Measurements from ENCODE around the gene ZNF319.

ZNF319 gene

GRCh38 chr16:57970970-57971369 lies 29.5 kb downstream of the ZNF319 start, which contains the start of gene CNGB1:
CNGB1 (minus strand) TSS chr16:57971128; CDS start chr16:57967286, 3,842 bp downstream.
- DNase-seq = no peak

GRCh38 chr16:57970319-57970718 lies 30.2 kb downstream of the ZNF319 start:
- DNase-seq = no peak

DNA sequence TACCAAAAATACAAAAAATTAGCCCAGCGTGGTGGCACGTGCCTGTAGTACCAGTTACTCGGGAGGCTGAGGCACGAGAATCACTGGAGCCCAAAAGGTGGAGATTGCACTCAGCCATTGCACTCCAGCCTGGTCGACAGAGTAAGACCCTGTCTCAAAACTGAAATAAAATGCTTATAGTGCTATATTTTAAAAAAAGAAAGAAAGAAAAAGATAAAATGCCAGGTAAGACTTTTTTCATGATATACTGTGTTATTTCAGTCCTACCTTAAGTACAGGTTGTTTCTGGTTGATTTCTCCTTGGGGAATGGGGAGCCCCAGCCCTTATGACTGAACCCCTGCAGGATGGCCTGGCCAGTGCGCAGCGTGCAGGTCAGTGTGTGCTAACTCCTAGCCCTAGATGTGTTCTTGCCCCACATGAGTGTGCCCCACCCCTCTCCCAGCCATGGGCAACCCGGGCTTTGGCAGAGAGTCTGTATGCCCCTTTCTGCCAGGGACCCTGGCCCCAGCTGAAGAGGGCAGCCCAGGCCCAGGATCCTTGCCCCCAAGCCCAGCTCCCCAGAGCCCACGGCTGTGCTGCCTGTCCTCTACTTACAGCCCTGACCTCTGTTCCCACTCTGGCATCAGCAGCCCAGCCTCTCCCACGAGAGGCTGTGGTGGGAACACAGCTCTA lies 30.9 kb downstream of the ZNF319 start:
- no peak for DNase-seq

GRCh38 chr16:57967916-57968315 lies 32.6 kb downstream of the ZNF319 start:
- no peak for DNase-seq

- DNase-seq = no peak
Measured at GRCh38 chr16:57966986-57967385, 33.5 kb downstream of the ZNF319 start.

DNA sequence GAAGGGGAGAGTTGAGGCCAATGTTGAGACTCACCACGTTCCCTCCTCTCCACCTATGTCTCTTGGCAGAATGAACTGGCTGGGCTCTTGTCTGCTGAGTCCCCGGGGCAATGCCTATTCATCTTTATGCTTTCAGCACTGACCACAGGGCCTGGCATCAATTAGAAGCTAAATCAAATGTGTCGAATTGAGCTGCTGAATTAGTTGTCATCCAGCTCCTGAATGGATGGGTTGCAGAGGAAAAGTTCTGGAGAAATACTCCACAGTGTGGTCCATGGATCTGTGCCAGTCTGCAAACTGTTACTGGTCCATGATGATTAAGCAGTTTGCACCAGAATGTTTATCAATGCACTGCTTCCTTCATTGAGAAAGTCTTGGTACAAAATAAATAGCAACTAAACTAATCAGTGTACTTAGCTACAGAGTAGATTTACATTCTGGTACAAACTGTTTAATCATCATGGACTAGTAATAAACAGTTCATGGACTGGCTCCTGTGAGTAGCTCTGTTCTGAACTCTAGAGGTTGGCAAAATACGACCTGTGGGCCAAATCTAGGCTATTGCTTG lies 34.2 kb downstream of the ZNF319 start:
- no peak for DNase-seq

GRCh38 chr16:57964157-57964700 lies 36.2 kb downstream of the ZNF319 start:
- DNase-seq = no peak

DNA sequence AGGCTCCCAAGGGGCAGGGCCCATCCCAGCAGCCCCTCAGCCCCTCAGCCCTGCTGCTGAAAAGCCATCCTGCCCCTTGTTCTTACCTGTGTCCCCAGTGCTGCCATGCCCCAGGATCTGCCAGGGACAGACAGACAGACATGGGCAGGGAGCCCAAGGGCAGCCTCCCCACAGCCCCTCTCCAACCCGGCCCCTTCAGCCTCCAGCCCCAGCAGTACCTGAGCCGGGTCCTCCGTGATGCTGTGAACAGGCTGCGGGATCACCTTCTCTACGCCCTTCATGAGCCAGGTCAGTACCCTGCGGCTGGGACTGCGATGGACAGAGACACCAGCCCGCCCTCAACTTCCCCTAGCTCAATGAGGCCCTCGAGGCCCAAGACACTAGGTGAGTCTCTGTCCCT lies 37.7 kb downstream of the ZNF319 start:
- DNase-seq = no peak

DNA sequence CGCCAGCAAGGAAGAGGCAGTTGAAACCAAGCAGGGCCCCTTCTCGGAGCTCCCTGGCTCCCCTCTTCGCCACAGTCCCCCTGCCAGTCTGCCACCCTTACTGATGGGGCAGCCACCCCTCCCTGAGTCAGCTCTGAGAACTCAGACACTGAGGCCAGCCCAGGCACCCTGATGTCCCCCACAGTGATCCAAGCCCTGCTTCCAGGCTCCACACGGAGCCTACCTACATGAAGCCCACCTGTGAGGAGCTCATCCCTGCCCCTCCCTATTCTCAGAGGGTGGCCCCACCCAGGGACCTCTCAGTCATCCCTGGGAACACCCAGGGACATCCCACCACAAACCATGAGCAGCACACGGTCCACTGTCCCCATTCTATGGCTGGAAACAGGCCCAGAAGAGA lies 38.4 kb downstream of the ZNF319 start:
- DNase-seq = no peak

GRCh38 chr16:57961538-57961937 lies 38.9 kb downstream of the ZNF319 start:
- DNase-seq = no peak

- DNase-seq = no peak
Measured at GRCh38 chr16:57960826-57961472, 39.5 kb downstream of the ZNF319 start.

- no peak for DNase-seq
Measured at GRCh38 chr16:57960310-57960709, 40.2 kb downstream of the ZNF319 start.

- no peak for DNase-seq
Measured at GRCh38 chr16:57959804-57960203, 40.7 kb downstream of the ZNF319 start.

GRCh38 chr16:57959121-57959520 lies 41.4 kb downstream of the ZNF319 start:
- DNase-seq = no peak

DNA sequence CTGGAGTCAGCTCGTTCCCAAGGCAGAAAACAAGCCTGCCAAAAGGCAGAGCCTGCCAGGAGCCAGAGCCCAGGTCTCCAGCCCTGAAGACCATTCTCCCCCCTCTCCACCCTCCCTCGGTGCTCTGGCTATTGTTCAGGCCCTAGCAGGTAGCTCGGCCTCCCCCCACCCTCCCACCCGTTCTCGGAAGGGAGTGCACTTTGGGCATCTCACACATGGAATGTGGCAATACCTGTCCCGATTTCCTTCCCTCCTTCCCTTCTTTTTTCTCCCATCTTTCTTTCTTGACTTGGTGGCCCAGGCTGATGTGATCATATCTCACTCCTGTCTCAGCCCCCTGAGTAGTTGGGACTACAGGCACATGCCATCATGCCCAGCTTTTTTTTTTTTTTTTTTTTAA lies 41.9 kb downstream of the ZNF319 start:
- no peak for DNase-seq

DNA sequence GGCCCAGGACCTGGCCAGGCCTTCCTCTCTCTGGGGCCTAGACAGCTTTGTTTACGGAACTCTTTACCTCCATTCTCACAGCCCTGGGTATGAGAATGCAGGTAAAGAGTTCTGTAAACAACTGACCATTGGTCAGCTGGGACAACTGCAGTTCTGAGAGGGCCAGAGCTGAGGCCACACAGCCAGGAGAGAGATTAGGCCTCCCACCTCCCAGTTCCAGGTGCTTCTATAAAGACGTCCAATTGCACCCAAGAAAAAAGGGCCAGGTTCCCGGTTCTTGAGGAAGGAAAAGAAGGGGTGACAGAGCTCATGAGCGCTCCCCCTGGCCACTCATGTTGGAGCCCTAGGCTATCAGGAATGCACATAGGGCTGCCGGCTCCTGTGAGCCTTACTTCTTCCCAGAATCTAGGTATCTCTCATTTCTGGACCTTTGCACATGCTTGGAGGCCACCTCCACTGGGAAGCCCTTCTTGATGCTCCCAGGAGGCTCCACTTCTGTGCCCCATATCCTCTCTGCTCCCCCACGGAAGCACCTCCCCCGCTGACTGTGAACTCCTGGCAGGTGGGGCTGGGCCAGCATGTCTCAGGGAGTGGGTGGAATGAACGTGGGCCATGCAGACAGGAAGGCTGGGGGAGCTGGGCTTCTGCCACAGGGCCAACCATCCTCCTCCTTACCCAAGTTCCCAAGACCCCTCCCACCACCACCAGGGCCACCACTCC lies 42.6 kb downstream of the ZNF319 start:
- no peak for DNase-seq

- DNase-seq = no peak
Measured at GRCh38 chr16:57956924-57957672, 43.4 kb downstream of the ZNF319 start.

DNA sequence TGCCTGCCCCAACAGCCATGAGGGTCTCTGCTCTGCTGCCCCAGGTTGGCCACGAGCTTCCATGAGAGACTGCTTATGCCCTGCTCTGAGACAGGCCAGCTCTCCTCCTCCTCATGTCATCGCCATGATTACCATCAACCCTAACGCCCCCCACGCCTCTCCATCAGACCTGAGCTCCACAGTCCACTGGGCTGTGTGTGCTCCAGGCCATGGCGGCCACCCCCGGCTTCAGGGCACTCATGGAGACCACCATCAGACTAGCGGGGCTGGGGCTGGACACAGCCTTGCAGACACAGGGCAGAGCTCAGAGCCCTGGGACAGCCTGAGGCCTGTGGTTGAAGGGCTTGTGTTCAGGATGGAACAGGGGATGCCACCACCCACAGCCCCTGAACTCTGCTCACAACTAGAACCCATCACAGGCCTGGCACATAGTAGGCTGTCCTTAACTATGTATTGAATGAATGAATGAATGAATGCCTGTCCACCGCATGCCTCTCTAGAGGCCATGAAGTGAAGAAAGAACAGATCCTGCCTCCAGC lies 44.1 kb downstream of the ZNF319 start:
- no peak for DNase-seq

DNA sequence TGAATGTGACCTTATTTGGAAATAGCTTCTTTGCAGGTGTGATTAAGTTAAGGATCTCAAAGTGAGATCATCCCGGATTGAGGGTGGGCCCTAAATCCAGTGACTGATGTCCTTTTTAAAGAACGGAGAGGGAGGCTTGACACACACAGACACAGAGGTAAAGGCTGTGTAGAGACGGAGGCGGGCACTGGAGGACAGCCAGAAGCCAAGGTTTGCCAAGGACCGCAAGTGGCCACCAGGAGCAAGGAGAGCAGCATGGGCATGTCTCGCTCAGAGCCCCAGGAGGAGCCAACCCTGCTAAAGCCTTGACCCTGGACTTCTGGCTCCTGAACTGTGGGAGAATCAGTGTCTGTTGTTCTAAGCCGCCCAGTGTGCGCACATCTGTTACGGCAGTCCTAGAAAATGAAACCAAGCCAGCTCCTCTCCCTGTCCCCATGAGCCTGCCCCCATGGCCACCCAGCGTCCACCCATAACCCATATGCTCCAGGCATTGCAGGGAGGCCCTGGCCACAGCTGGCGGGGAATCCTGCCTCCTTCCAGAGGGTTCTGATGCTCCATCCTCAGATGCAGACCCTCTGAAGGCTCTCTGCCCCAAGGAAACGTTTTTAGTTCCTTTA lies 44.8 kb downstream of the ZNF319 start:
- no peak for DNase-seq

DNA sequence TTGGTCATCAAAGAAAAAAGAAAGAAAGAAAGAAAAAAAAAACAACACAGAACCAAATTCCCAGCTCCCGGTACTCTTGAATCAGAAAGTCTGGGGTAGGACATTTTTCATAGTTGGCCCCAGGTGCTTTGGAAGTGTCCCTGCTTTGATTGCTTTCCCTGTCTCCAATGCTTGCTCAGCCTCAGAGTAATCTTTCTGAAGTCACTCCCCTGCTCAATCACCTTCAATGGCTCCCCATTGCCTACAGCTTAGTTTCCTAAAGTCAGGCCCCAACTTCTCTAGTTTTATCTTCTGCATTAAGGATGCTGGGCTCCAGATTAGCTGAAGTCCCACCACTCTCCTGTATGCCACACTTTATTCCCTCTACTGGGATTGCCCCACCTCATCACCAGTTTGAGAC lies 46.6 kb downstream of the ZNF319 start:
- DNase-seq = no peak

- no peak for DNase-seq
Measured at GRCh38 chr16:57952909-57953308, 47.6 kb downstream of the ZNF319 start.

Data from bone marrow (tissue), 2 donors.